ENCODE data around the gene STX7.

- no peak for TF ChIP-seq CTCF (IDR thresholded peaks at IDR 0.05)
- no peak for TF ChIP-seq POLR2A (IDR thresholded peaks at IDR 0.05)
Measured at GRCh38 chr6:132499757-132500156, 13.2 kb downstream of the STX7 start.
